ENCODE data around the gene LYRM1.
"Not testable (repeated sequence)": the region's sequence is repeated elsewhere in the genome, so short reads cannot be mapped to it uniquely, and the experiment has no call there.

The LYRM1 gene

DNA sequence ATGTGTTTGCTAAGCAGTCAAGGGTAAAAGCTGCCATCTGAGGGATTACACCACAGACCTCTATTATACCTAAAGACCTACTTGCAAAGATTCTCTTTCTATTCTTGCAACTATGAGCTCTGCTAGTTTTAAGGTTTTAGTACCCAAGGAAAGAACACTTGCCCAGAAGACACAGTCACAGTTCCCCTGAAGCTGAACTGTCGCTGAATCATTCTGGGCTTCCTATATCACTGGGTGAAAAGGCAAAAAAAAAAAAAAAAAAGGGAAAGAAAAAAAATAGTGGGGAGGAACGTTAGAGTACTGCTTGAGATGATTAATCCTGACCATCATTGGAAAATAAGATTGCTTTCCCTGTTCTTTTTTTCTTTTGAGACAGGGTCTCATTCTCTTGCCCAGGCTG lies 37.9 kb downstream of the LYRM1 start:
- DNase-seq: no peak

DNA sequence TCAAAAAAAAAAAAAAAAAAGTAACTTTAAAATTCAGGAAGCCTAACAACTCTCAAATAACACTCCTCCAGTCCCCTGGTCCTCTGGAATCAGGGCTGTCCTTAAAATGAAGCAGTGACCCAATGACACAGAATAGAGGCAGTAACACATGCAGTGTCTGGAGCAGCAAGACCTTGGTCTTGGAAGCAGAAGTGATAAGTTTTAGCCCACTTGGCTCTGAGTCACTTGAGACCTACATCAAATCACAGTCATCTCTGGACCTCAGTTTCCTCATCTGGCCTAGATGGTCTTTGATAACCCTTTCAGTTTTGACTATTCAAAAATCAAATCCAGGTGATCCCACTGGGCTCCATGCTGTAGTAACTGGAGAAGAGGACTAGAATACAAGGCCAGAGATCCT lies 39.0 kb downstream of the LYRM1 start:
- no peak for DNase-seq

DNA sequence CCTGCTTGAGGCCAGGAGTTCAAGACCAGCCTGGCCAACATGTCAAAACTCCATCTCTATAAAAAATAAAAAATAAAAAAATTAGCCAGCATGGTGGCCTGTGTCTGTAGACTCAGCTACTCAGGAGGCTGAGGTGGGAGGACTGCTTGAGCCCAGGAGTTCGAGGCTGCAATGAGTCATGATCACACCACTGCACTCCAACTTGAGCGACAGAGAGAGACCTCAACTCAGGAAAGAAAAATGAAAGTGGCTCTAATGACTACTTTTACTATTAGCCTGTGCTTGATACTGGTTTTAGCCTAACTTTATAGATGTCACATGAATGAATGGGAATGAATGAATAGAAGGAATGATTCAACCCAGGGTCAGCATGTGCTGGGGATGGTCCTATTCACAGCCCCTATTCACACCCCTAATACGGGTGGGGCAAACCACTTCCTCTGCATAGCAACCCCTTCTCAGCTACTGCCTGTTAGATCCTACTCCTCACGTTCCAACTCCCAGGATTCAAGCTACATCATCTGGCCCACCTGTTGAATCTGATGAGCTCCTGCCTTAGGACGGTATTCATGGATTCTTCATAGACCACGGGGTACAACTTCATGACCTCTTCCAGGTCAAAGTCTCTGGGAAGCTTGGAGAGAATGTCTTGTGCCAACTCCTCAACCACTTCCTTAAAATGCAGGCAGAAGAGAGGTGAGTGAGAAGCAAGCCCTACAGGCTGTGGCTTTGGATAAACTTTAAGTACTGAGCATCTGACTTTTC lies 40.5 kb downstream of the LYRM1 start:
- DNase-seq: no peak

DNA sequence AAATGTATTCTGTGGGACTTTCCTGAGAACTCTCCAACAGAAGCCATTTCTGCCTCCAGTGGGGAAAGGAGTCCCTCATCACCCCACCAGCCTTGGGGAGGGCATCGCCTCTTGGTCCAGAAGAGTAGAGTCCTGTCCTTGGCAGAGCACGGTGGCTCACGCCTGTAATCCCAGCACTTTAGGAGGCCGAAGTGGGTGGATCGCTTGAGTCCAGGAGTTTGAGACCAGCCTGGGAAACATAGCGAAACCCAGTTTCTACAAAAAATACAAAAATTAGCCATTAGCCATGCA lies 41.0 kb downstream of the LYRM1 start:
- DNase-seq: no peak

DNA sequence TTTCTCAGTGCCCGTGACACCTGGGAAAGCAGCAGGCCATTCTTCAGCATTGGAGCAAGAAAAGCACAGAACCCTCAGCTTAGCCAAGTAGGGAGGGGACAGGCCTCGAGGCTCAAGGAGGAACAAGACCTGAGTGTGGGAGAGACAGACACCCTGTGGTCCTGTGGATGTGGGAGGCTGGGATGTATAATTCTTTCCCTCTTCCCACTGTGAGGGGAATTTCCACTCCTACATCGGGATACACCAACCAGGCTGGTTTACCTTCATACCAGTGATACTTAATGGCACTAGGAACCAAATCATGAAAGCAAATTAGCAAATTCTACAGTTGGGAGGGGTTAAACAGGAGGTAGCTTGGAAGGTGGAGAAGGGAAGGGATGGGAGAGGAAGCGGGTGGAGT lies 41.7 kb downstream of the LYRM1 start:
- no peak for DNase-seq

DNA sequence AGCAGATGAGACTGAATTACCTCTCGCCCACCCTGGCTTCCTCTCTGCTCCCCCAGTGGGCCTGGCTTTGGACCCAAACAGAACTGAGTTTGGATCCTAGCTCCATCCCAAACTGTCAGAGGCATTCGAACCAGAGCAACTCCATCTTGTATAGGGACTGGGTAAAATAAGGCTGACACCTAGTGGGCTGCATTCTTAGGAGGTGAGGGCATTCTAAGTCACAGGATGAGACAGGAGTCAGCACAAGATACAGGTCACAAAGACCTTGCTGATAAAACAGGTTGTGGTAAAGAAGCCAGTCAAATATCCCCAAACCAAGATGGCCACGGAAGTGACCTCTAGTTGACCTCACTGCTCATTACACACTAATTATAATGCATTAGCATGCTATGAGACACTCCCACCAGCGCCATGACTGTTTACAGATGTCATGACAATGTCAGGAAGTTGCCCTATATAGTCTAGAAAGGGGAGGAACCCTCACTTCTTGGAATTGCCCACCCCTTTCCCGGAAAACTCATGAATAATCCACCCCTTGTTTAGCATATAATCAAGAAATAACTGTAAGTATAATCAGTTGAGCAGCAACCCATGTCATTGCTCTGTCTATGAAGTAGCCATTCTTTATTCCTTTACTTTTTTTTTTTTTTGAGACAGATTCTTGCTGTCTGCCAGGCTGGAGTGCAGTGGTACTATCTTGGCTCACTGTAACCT lies 44.4 kb downstream of the LYRM1 start:
- no peak for DNase-seq

DNA sequence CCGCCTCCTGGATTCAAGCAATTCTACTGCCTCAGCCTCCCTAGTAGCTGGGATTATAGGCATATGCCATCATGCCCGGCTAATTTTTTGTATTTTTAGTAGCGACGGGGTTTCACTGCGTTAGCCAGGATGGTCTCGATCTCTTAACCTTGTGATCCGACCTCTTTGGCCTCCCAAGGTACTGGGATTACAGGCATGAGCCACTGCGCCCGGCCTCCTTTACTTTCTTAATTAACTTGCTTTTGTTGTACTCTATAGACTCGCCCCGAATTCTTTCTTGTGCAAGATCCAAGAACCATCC lies 45.0 kb downstream of the LYRM1 start:
- not testable (repeated sequence) for DNase-seq

DNA sequence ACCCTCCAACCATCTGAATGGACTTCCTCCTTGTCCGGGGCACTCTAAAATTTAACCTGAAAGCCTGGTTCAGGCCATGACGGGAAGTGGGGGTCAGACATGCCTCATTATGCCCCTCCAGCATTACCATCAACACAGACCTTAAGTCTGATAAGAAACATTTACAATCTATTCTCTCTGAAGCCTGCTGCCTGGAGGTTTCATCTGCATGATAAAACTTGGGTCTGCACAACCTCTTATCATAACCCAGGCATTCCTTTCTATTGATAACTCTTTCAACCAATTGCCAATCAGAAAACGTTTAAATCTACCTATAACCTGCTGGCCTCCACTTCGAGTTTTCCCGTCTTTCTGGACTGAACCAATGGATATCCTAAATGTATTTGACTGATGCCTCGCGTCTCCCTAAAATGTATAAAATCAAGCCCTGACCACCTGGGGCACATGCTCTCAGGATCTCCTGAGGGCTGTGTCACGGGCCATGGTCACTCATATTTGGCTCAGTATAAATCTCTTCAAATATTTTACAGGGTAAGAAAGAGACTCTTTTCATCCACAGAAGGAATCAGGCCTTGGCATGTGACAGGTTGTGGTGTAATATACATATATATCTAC lies 45.6 kb downstream of the LYRM1 start:
- DNase-seq: no peak

DNA sequence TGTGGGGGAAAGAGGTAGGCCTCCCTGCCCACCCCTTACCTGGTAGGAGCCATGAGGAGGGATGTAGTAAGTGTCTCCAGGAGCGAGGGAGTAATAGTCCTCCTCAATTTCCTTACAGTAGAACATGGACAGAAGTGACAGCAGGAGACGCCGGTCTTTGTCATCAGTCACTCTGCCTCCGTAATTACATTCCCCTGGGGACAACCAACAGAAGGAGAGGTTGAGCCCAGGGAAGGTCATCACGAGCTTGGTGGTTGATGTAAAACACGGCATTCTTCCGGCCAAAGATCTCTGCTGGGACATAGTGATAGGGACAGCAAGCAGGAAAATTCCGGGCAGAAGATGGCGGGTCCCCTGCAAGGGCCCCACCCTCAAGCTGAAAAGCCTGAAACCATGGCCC lies 47.9 kb downstream of the LYRM1 start:
- DNase-seq: no peak

DNA sequence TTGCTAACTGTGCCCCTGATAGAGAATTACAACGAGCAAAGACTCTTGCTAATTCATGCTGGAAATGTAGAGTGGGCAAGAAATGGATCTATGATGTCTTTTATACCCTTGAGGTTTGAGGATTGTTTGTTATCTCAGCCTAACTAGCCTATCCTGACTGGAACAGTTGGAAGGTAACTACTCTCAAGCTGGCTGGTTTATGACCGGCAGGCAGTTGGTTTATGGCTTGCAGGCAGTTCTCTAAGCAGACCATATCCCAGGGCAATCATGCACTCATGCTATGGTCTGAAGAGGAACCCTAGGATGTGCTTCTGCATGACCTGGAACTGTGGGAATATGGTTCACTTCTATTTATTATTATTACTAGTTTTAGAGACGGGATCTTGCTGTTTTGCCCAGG lies 49.1 kb downstream of the LYRM1 start:
- no peak for DNase-seq

DNA sequence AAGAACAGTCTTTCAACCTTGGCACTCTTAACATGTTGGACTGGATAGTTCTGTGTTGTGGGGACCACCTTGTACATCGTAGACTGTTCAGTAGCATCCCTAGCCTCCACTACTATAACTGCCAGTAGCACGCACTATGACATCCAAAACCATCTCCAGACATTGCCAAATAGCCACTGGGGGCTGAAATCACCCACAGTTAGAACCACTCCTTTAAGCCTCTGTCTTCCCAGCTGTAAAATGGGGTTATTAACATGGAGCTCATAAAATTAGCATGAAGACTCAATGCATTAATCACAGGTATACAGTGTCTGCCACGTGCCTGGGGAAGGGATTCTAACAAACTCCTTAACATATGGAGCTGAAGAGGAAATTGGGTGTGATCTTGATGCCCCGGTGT lies 49.7 kb downstream of the LYRM1 start:
- no peak for DNase-seq

DNA sequence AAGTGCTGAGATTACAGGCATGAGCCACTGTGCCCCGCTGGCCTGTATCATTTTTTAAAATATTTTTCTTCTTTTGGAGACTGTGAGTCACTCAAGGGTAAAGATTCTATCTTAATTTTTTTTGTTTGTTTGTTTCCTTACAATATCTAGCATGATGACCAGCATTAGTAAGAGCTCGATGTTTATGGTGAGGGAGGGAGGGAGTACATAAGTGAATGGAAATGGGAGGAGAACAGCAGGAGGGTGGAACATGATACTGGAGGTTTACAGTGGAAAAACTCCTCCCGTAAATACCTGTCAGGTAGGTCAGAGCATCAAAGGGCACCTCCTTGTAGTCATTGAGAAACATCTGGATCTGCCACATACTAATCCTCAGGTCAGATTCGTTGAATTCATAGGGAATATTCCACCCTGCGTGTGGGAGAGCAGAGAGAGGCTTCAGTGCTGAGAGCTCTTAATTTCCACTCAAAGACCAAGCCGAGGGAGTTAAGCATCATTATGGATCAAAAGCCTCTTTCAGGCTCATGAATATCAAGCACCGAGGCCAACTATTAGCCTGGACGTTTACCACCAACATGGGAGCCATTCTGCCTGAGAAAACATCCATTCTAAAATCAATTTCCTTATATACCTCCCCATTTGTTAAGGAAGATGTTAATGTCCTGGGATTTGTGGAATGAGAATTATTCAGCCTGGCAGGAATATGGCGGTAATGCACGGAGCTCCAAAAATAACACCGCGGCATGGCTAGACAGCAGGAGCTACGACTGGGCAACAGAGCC lies 51.8 kb downstream of the LYRM1 start:
- no peak for DNase-seq

DNA sequence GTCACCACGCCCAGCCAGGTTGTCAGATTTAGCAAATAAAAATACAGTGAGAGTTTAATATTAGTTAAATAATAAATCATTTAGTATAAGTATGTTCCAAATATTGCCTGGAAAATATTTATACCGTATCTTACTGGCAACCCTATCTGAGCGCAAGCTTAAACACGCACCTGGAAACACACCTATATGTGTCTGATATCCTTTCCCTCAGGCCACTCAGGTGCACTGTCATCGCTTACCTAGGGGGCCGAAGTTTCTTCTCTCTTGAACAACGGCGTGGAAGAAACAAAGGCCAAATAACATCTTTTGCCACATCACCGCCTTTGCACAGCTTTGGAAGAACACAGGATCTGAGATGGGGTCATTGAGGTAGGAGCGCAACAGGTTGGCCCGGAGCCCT lies 54.0 kb downstream of the LYRM1 start:
- no peak for DNase-seq

DNA sequence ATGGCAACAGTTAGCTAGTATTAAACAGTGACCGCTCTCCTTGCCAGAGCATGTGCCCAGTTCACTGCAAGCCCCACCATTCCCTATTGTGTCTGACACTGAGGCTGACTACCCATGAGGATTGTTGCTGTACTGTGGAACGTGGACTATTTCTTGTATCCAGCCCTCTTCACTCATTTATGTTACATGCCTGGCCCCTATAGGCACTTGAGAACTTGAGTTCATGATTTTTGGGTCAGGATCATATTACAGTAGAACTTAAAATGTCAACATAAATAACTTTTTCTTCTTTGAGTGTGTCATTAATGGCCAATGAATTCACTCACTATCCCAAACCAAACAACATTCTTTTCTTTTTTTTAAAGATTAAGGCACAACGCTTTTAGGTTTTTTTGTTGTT lies 55.7 kb downstream of the LYRM1 start:
- no peak for DNase-seq

DNA sequence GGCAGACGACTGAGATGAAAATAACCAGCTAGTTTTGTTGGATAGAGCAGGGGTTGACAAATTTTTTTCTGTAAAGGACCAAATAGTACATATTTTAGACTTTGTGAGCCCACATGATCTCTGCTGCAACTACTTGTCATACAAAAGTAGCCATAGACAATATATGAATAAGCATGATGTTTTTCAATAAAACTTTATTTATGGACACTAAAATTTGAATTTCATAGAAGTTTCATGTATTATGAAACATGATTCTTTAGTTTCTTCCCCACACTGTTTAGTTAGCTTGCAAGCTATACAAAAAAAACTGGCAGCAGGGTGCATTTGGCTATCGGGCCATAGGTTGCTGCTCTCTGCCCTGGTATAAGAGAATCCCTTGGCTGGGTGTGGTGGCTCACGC lies 56.6 kb downstream of the LYRM1 start:
- no peak for DNase-seq

DNA sequence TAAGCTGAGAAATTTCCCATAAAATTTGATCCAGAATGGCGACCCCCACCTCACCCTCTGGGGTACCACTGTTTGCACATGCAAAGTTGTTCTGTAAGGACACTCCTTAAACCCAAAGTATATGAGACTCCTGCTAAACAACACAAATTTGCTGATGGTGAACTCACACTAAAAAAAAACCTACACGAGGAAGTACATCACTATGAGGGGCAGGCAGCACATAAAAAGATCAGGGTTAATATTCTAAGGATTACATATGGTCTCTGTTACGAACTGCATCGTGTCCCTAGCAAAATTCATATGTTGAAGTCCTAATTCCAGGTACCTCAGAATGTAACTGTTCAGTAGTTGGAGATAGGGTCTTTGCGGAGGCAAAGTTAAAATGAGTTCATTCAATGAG lies 60.3 kb downstream of the LYRM1 start:
- DNase-seq: no peak

DNA sequence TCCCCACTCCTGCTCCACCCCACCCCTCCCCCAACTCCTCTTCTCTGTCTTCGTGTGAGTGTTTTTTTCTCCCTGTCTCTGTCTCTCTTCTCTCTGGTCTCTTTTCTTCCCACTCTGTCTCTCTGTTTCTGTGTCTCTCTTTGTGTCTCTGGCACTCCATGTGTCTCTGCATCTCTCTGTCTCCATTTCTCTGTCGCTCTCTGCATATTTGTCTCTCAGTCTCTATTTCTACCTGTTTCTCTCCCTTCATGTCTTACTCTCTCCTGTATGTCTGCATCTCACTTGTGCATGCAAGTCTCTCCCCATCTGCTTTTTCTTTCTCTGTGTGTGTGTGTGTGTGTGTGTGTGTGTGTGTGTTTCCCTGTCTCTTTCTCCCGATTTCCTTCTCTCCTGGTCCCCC lies 68.2 kb downstream of the LYRM1 start:
- DNase-seq: no peak

DNA sequence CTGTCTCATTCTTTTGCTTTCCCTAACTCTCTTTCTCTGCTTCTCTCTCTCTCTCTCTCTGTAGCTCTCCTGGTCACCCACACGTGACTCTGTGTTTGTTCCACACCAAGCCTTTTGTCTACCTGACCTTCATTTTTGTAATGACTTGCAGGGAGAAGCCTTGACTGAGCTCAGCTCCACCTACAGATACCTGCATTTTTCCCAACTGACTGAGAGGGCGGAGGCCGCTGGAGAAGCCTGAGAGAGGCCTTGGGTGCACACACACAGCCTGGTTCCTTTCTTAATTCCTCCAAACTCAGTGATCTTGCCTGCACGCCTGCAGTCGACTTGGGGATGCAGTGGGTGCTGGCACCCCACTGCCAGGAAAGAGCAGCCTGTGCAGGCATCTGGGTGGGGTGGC lies 68.8 kb downstream of the LYRM1 start:
- no peak for DNase-seq

DNA sequence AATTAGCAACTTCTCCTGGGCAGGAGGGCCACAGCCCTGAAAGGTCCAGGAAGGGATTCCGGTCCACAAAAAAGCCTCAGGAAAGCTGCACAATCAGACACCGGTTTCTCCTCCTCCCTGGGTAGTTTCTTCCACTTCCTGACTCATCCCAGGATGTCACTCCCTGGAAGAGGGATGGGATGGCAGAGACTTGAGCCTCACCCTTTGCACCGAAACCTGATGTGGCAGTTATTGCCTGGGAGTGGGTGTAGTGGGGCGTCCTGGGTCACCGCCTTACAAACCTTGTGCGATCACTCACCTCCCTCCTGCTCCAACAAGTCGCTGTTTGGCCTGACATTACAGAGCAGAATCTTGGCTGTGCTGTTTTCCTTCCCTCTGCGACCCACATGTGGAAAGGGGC lies 70.8 kb downstream of the LYRM1 start:
- no peak for DNase-seq

DNA sequence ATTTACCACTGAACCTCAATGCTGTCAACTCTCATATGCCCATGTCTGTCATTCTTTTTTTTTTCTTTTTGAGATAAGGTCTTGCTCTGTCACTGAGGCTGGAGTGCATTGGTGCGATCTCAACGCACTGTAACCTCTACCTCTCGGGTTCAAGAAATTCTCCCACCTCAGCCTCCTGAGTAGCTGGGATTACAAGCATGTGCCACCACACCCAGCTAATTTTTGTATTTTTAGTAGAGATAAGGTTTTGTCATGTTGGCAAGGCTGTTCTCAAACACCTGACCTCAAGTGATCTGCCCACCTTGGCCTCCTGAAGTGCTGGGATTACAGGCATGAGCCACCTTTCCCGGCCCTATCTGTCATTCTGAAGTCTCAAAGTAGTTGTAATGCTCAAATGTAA lies 72.6 kb downstream of the LYRM1 start:
- not testable (repeated sequence) for DNase-seq
